ENCODE results near the gene MSTN.
"Not testable (repeated sequence)": the region's sequence is repeated elsewhere in the genome, so short reads cannot be mapped to it uniquely, and the experiment has no call there.

- TF ChIP-seq CTCF (IDR thresholded peaks at IDR 0.05; ENCODE audit: low read depth, low read length, poor library complexity, severe bottlenecking); EZH2phosphoT487 (IDR thresholded peaks at IDR 0.05; ENCODE audit: borderline replicate concordance, low read length): not testable (repeated sequence)
These were observed 46.6 kb downstream of the MSTN start for GRCh38 chr2:190015969-190016368.
